Measurements from ENCODE around the gene P3H2.
"Not testable (repeated sequence)": the region's sequence is repeated elsewhere in the genome, so short reads cannot be mapped to it uniquely, and the experiment has no call there.

Gene P3H2, protein sequence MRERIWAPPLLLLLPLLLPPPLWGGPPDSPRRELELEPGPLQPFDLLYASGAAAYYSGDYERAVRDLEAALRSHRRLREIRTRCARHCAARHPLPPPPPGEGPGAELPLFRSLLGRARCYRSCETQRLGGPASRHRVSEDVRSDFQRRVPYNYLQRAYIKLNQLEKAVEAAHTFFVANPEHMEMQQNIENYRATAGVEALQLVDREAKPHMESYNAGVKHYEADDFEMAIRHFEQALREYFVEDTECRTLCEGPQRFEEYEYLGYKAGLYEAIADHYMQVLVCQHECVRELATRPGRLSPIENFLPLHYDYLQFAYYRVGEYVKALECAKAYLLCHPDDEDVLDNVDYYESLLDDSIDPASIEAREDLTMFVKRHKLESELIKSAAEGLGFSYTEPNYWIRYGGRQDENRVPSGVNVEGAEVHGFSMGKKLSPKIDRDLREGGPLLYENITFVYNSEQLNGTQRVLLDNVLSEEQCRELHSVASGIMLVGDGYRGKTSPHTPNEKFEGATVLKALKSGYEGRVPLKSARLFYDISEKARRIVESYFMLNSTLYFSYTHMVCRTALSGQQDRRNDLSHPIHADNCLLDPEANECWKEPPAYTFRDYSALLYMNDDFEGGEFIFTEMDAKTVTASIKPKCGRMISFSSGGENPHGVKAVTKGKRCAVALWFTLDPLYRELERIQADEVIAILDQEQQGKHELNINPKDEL

GRCh38 chr3:190120269-190121060 lies at the start of gene P3H2:
TSS of gene P3H2 (minus strand) at chr3:190120897. CDS start at chr3:190120731, 166 bp downstream.
- peak; percentile 82 for ATAC-seq
- peak; percentile 36 for DNase-seq

DNA sequence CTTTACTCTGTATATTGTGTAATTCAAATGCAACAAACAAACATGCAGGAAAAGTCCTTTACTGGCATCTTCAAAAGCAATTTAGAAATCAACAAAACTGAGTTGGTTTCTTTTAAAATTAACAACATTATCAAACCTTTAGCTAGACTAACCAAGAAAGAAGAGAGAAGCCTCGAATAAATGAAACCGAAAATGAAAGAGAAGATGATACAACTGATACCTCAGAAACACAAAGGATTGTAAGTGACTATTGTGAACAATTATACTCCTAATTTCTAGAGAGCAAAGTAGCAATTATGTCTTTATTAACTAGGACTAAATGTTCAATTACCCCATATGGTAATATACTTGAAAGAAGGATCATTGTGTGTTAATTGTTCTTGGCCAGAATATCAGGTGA lies 49.2 kb upstream of the P3H2 start:
- ATAC-seq (no peak), DNase-seq (no peak)

DNA sequence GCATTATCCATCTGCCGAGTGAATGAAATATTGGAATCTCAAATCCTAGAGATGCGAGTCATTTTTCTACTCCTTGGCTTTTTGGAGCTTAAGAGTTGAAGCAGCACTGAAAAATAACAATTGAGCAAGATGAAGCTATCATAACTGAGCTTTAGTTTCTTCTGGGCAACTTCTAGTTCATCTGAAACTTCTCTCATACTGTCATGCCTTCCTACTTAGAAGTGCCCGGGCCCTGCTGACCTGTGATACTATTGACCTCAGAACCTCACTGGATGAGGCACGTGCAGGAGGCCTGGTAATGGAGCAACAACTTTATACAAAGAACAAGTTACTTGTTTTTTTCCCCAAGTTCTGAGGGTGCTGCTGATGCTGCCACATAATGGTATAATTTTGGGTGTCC lies 48.5 kb upstream of the P3H2 start:
- ATAC-seq (no peak), DNase-seq (no peak)

- no peak for DNase-seq
- ATAC-seq = no peak
Measured at GRCh38 chr3:190167936-190168680, 47.4 kb upstream of the P3H2 start.

DNA sequence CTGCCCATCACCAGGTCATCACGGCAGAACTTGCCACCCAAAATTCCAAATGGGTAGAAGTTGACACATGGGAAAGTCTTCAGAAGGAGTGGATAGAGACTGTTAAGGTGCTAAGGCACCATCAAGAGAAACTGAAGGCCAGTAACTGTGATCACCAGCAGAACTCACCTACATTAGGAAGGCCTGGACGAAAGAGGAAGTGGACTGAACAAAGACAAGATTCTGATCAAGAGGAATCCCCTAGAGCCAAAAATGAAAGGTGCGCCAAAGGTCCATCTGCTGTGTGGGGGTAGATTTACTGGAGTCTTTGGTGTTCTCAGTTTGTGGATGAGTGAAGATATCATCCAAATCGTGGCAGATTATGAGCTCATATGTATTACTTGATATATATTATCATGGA lies 46.3 kb upstream of the P3H2 start:
- DNase-seq (no peak), ATAC-seq (no peak)

DNA sequence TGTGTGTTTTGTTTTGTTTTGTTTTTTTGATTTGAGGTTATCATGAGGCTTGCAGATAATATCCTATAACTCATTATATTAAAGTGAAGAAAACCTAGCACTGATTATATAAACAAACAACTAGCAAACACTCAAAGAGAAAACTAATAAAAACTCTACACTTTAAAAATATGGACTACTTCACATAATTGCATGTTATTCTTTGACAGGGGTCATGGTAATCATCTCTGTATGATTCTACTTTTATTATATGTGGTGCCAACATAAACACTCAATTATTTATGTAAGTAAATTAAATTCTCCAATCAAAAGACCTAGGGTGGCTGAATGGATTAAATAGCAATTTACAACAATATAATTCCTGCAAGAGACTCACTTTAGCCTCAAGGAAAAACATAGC lies 44.6 kb upstream of the P3H2 start:
- no peak for DNase-seq
- ATAC-seq = no peak

GRCh38 chr3:190162013-190162412 lies 41.3 kb upstream of the P3H2 start:
- not testable (repeated sequence) for DNase-seq, ATAC-seq

DNA sequence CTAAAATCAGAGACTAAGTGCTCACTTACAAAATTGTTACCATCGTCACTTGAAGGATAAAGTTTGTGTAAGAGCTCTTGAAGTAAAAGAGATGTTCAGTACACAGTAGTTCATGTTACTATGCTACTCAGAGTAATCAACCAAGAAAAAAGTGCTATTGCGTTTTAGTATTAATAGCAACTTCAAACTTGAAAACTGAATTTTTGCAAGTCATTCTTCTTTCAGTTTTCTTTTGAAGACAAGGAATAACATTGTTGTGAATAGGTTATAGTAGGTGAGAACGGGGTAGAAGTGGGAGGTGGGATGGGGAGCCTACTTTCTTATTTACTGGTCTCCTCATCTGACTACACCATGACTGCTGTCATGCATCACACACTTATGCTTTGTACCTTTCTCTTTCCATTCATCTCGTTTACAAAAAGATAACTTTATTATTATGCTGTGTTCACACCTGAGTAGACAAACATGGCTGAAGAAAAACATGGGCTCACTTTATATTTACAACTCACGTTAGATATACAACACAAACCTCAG lies 39.3 kb upstream of the P3H2 start:
- DNase-seq = no peak
- no peak for ATAC-seq

GRCh38 chr3:190158261-190158660 lies 37.6 kb upstream of the P3H2 start:
- ATAC-seq = no peak
- no peak for DNase-seq

DNA sequence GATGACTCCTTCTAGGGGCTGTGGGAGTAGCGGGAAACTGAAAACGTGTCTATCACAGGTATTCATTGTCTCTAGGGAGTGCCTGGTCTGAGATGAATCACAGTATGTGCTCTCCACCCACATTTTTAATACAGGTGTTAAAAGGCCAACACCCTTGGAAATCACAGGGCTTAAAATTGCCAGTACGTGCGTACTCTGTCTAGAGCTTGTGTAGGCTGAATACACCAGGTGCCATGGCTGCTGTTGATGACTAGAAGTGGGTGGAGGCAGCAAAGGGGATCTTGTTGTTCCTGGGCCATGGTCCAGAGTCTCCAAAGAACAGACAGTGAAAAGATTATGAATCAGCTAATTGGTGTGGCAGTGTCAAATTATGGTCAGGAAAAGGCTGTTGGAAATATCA lies 35.1 kb upstream of the P3H2 start:
- no peak for ATAC-seq
- no peak for DNase-seq

- DNase-seq = no peak
Measured at GRCh38 chr3:190150681-190151080, 30.0 kb upstream of the P3H2 start.

GRCh38 chr3:190149830-190150619 lies 29.3 kb upstream of the P3H2 start:
- ATAC-seq = not testable (repeated sequence)

More at GRCh38 chr3:190150681-190151080, 30.0 kb upstream of the P3H2 start:
- ATAC-seq = no peak

DNA sequence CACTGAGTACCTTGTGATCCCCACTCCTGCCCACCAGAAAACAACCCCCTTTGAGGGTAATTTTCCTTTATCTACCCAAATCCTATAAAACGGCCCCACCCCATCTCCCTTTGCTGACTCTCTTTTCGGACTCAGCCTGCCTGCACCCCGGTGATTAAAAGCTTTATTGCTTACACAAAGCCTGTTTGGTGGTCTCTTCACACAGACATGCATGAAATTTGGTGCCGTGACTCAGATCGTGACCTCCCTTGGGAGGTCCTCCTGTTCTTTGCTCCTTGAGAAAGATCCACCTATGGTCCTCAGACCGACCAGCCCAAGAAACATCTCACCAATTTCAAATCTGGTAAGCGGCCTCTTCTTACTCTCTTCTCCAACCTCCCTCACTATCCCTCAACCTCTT lies 24.1 kb upstream of the P3H2 start:
- not testable (repeated sequence) for ATAC-seq, DNase-seq

More at GRCh38 chr3:190149830-190150619, 29.3 kb upstream of the P3H2 start:
- DNase-seq = not testable (repeated sequence)

GRCh38 chr3:190142041-190142440 lies 21.3 kb upstream of the P3H2 start:
- ATAC-seq = no peak

DNA sequence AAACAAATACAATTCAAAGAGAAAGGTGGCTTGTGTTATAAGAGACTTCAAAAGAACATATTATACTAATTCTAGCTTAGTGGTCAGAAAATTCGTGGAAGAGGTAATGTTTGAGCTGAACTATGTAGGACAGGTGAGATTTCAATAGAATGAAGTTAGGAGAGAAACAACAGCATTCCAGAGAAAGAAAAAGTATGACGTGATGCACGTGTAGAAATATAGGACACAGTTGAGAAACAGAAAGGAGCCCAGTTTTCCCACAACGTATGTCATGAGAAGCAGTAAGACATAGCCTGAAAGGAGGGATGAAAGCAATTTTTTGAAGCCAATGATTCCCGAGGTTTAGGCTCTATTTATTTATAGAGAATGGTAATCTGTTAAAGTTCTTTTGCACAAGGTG lies 18.7 kb upstream of the P3H2 start:
- ATAC-seq (no peak), DNase-seq (no peak)

More at GRCh38 chr3:190142041-190142440, 21.3 kb upstream of the P3H2 start:
- no peak for DNase-seq

DNA sequence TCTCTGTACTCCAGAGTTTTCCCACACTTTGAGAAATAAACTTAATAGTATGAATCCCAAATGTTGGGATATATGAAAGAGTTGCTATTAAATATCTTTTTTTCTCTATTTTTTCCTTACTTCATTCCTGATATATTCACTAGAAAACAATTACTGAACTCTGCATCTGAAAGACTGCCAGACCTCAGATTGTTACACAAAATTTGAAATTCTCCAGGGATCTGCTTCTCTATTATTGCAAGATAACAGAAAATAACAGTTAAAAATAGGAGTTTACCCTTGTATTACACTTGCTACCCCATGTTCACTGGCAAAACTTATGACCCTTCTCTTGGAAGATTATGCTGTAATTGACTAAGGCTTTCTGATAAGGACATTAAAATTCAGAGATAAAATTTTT lies 11.7 kb upstream of the P3H2 start:
- ATAC-seq (no peak), DNase-seq (no peak)

GRCh38 chr3:190131329-190131728 lies 10.6 kb upstream of the P3H2 start:
- DNase-seq (no peak), ATAC-seq (no peak)

- DNase-seq = no peak
- no peak for ATAC-seq
Measured at GRCh38 chr3:190130696-190131095, 10.0 kb upstream of the P3H2 start.

DNA sequence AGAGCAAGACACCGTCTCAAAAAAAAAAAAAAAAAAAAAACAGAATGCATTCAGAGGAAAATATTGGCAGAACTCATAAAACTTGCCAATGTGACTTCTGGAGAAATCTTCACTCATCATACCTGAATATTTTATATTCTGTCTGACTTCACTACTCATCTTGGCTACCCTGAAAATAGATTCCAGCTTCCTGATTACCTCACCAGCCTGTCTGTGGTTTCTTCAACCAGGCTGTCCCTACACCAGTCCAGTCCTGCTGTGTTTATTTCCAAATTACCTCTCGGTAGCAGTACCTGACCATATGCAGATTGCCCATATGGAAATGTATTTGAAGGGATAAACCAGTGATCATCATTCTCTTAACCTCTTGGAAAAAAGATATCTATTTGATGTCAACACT lies 9.3 kb upstream of the P3H2 start:
- ATAC-seq (no peak), DNase-seq (no peak)

DNA sequence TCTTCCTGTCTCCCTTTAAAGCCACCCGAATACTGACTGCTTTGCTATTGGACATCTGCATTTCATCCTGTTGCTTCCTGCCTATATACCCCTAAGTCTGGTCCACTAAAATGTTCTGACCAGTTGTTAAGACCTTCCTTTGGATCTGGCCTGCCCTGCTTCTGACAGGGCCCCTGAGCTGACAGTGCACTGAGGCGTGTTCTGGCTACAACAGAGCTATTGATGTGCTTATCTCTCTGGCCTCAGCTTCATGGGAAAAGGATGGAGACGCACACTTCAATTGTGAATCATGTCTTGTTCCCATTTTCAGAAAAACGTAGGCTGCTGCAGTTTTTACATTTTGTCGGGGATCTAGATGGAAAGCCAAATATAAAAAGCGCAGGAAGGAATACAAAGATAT lies 7.1 kb upstream of the P3H2 start:
- no peak for ATAC-seq
- DNase-seq = no peak

DNA sequence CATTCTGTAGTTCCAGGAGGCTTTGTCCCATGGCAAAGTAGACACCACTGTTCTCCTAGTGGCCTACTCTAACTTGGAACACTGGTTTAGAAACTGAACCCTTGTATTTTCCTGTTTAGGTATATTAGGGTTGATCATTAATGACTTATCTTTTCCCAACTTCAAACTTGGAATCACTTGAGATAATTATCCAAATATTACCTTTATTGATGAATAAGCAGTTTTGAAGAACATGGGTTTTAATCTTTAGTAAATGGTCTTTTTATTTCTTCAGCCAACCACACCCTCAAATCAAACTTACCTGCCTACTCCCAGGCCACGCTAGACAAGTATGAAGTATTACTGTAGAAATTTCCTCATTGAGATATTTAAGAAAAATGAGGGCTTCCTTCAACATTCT lies 6.5 kb upstream of the P3H2 start:
- DNase-seq = no peak
- no peak for ATAC-seq
